Naive B cell (primary cell): Measurements from ENCODE around the gene TOMM6. TPM values are rescaled to one million over a fixed set of nuclear protein-coding genes. Genes with fewer than 3 reads are reported as not detected.

Experiments used
- ATAC-seq, 2 donors: fragments of 150-1000 bp; cut with Tn5 transposase; 2 replicates each; pipeline ENCODE4 v1.10.0; 2021; ENCODE audit warnings: low read depth in 2 of 2, mild to moderate bottlenecking in 2 of 2, moderate library complexity in 2 of 2
- DNase-seq: peaks from one replicate; pipeline ENCODE4 v3.0.0; 2022
- H3K27ac Mint-ChIP-seq, 6 donors: one replicate each; pipeline ENCODE4 v1.8.0; 2020 to 2022; ENCODE audit warnings: mild to moderate bottlenecking in 6 of 6, mixed read lengths in 6 of 6, moderate library complexity in 5 of 6, inconsistent platforms in 2 of 6
- H3K27me3 Mint-ChIP-seq, 3 donors: one replicate each; pipeline ENCODE4 v1.8.0; 2021 to 2022; ENCODE audit warnings: mixed read lengths in 3 of 3, mild to moderate bottlenecking in 1 of 3
- H3K36me3 Mint-ChIP-seq, 2 donors: one replicate each; pipeline ENCODE4 v1.8.0; 2020 to 2022; ENCODE audit warnings: mixed read lengths in 2 of 2, inconsistent platforms in 1 of 2, mild to moderate bottlenecking in 1 of 2
- H3K4me1 Mint-ChIP-seq, 3 donors: one replicate each; pipeline ENCODE4 v1.8.0; 2020 to 2022; ENCODE audit warnings: mixed read lengths in 3 of 3, inconsistent platforms in 1 of 3, mild to moderate bottlenecking in 1 of 3, moderate library complexity in 1 of 3
- H3K4me3 Mint-ChIP-seq, 8 donors: one replicate each; pipeline ENCODE4 v1.8.0; 2020 to 2022; ENCODE audit warnings: mild to moderate bottlenecking in 8 of 8, mixed read lengths in 8 of 8, moderate library complexity in 8 of 8, inconsistent platforms in 2 of 8
- H3K9me3 Mint-ChIP-seq, 7 donors: one replicate each; pipeline ENCODE4 v1.8.0; 2020 to 2022; ENCODE audit warnings: mixed read lengths in 7 of 7, mild to moderate bottlenecking in 5 of 7, inconsistent platforms in 2 of 7, moderate library complexity in 1 of 7
- polyA plus RNA-seq, 6 donors: library from polyadenylated mRNA; unstranded; fragments of 300-500 nt; fragmentation: Illumina TruSeq; gene quantifications; one replicate each; pipeline ENCODE4 v1.2.3, GENCODE V29; 2021; ENCODE audit warnings: low read depth in 6 of 6

Gene TOMM6
- polyA plus RNA-seq, 6 donors from 2014 or later, result 366 to 456 (median 377) TPM

- H3K27ac Mint-ChIP-seq, result no peak overlapping the region
- no peak for DNase-seq
- H3K27me3 Mint-ChIP-seq, result no peaks in the 10 kb centered on the region
- ATAC-seq, result no peak
- peaks cover 0 to 3% (median 0%) of the 10 kb centered on the region in 3 donors for H3K4me1 Mint-ChIP-seq
- no peaks in the 10 kb centered on the region for H3K9me3 Mint-ChIP-seq
- no peak overlapping the region for H3K4me3 Mint-ChIP-seq
- peaks cover 6 to 25% of the 10 kb centered on the region in 2 donors for H3K36me3 Mint-ChIP-seq
These were observed 17.0 kb upstream of the TOMM6 start for GRCh38 chr6:41770381-41771057.

GRCh38 chr6:41771058-41771983, 16.2 kb upstream of the TOMM6 start:
- ATAC-seq (no peak), DNase-seq (no peak)
- no peaks in the 10 kb centered on the region for H3K9me3 Mint-ChIP-seq
- H3K36me3 Mint-ChIP-seq, result peaks cover 6 to 25% of the 10 kb centered on the region in 2 donors
- H3K4me3 Mint-ChIP-seq, result no peak overlapping the region
- no peaks in the 10 kb centered on the region for H3K27me3 Mint-ChIP-seq
- H3K4me1 Mint-ChIP-seq, result peaks cover 0 to 3% (median 0%) of the 10 kb centered on the region in 3 donors
- H3K27ac Mint-ChIP-seq, result no peak overlapping the region

DNA sequence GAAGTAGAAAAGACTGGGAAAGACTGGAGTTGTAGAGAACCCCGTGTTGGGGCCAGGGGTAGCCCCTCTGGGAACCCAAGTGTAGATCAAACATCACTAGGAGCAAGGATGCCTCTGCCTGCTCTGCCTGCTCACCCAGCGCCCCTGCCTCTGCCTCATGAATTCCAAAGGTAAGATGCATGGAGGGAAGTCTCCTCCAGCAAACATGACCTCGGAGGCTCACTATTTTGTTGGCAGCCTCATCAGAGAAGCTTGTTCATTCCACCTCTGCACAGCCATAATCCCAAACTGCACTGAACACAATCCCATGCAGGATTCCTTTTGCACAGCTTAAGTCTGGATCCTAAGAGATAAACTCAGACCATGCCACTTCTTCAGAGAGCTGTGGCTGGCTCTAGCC, 12.7 kb upstream of the TOMM6 start:
- Mint-ChIP-seq H3K4me1 (peaks cover 7 to 12% (median 12%) of the 10 kb centered on the region in 3 donors), H3K36me3 (peaks cover 6 to 24% of the 10 kb centered on the region in 2 donors), H3K27me3 (no peaks in the 10 kb centered on the region), H3K27ac (peak overlapping the region in 1 of 6 donors; percentile 3), H3K4me3 (peak overlapping the region in 1 of 8 donors; percentile 62), H3K9me3 (no peaks in the 10 kb centered on the region)
- DNase-seq, result no peak
- ATAC-seq, result no peak

- Mint-ChIP-seq H3K27ac (peak overlapping the region in 1 of 6 donors; percentile 3), H3K36me3 (peaks cover 6 to 18% of the 10 kb centered on the region in 2 donors), H3K4me3 (peak overlapping the region in 1 of 8 donors; percentile 62), H3K4me1 (peaks cover 7 to 16% (median 14%) of the 10 kb centered on the region in 3 donors), H3K9me3 (no peaks in the 10 kb centered on the region), H3K27me3 (no peaks in the 10 kb centered on the region)
- DNase-seq (no peak), ATAC-seq (no peak)
These were observed 12.1 kb upstream of the TOMM6 start for GRCh38 chr6:41775293-41775882.

DNA sequence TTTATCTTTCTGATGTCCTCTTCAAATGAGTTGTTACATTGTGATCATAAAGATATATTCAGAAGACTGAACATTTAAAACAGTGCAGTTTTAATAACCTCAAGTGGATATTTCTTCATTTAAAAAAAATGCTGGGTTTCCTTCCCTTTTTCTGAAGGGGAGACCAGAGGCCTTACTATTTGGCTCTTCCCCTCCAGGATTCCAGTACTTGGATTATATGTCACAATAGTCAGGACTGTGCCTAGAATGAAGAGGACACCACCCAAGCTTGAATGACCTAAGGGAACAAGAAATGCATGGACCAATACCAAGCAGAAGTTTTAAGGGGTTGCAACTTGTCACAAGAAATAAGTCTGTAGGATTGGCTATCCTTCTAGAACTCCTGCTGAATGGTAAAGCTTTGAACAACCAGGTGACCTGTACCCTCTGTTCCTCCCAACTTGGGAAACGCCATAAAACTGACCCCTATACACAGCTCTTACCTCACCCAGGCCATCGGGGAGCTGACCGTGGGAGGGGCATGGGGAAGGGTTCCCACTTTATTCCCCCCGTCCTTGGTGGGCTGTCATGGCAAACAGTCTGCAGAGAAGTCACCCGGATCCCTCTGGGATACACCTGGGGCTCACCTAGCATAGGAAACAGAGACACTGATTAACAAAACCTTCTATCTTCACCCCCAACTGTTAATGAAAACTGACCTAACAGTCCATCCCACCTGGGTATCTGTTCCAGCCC, 9.8 kb upstream of the TOMM6 start:
- Mint-ChIP-seq H3K27me3 (no peaks in the 10 kb centered on the region), H3K4me1 (peaks cover 16 to 24% (median 22%) of the 10 kb centered on the region in 3 donors), H3K4me3 (peak overlapping the region in 5 of 8 donors; percentile 16 to 94 (median 90)), H3K36me3 (peaks cover 0 to 9% of the 10 kb centered on the region in 2 donors), H3K9me3 (no peaks in the 10 kb centered on the region), H3K27ac (no peak overlapping the region)
- DNase-seq (no peak), ATAC-seq (no peak)

- peaks cover 0 to 8% of the 10 kb centered on the region in 2 donors for H3K36me3 Mint-ChIP-seq
- H3K4me3 Mint-ChIP-seq, result peak overlapping the region; percentile 82 to 94 (median 90)
- ATAC-seq (no peak), DNase-seq (no peak)
- peaks cover 18 to 24% (median 22%) of the 10 kb centered on the region in 3 donors for H3K4me1 Mint-ChIP-seq
- H3K9me3 Mint-ChIP-seq, result no peaks in the 10 kb centered on the region
- H3K27me3 Mint-ChIP-seq, result no peaks in the 10 kb centered on the region
- peak overlapping the region in 2 of 6 donors; percentile 53 to 75 for H3K27ac Mint-ChIP-seq
These were observed 8.6 kb upstream of the TOMM6 start for GRCh38 chr6:41778895-41779294.

DNA sequence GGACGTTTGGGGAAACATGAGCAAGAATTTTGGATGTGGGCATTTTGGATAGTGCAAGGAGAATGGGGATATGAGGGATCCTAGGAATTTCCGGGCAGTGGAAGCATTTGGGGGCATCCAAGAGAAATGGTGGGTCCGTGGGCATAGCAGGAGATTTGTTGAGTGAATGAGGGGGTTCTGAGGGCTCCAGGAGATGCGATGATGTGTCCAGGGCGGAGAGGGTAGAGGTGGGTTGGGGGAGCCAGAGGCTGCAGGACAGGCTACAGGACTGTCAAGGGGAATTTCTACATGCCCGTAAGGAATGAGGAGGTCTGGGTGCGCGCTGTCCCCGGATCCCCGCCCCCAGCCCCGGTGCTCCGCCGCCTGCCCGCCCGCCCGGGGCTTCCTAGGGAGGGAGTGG, 8.2 kb upstream of the TOMM6 start:
- Mint-ChIP-seq H3K27me3 (no peaks in the 10 kb centered on the region), H3K4me1 (peaks cover 21 to 28% (median 21%) of the 10 kb centered on the region in 3 donors), H3K4me3 (peak overlapping the region; percentile 82 to 94 (median 90)), H3K36me3 (peaks cover 0 to 3% of the 10 kb centered on the region in 2 donors), H3K9me3 (no peaks in the 10 kb centered on the region), H3K27ac (peak overlapping the region in 5 of 6 donors; percentile 53 to 86 (median 81))
- DNase-seq (no peak), ATAC-seq (no peak)

- Mint-ChIP-seq H3K27me3 (no peaks in the 10 kb centered on the region), H3K36me3 (no peaks in the 10 kb centered on the region), H3K4me3 (peak within 1 kb of the TSS; percentile 88 to 95 (median 93)), H3K27ac (peak within 1 kb of the TSS; percentile 74 to 86 (median 80)), H3K4me1 (peaks cover 27 to 34% (median 27%) of the 10 kb centered on the region in 3 donors), H3K9me3 (no peaks in the 10 kb centered on the region)
- DNase-seq, result peak; percentile 99
- ATAC-seq, result peak; percentile 87 to 91
These were observed 7.5 kb upstream of the TOMM6 start, which contains the start of gene FRS3 for GRCh38 chr6:41779788-41780550. FRS3 (minus strand) TSS chr6:41779900; CDS start chr6:41776987, 2,913 bp downstream.

DNA sequence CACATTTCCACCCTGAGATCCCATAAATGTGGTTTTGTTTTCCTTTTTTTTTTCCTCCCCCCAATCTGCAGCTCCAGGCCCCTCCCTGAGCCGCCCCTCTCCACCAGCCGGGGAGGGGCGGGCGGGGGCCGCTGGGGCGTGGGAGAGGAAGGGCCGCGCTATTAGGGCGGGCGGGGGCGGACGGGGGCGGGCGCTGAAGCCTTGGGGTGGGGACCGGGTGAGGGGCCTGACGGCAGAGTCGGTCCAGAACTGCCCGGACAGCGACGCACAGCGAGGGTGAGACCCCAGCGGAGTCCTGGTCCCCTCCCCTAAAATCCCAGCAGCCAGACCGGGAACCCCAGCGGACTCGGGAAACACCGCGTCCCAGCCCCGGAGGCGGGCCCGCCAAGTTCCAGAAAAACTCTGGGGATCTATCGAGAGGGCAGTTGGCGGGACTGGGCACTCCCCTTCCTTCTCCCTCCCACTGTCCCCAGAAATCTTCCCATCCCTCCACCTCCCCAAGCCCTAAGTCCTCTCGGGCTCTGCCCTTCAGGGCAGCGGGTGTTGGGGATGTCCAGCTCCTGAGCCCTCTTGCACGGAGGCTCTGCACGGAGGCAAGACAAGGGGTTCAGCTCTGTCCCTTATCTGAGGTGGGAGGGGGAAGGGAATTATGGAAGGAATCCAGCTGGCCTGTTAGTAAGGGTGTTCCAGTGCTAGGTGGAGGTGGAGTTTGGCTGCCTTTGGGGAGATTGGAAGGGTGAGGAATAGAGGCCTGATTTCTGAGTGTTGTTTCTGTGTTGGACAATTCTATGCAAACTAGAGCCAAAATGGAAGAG, 6.7 kb upstream of the TOMM6 start, which contains the start of gene PRICKLE4:
Gene PRICKLE4, plus strand, starts transcription at position 232 of the 815 bp plus-strand sequence. CDS start 2,692 bp downstream, outside the sequence.
- H3K36me3 Mint-ChIP-seq, result no peaks in the 10 kb centered on the region
- ATAC-seq, result peak in 1 of 2 donors; percentile 2
- H3K4me1 Mint-ChIP-seq, result peaks cover 30 to 40% (median 31%) of the 10 kb centered on the region in 3 donors
- H3K27me3 Mint-ChIP-seq, result no peaks in the 10 kb centered on the region
- no peaks in the 10 kb centered on the region for H3K9me3 Mint-ChIP-seq
- peak within 1 kb of the TSS in 4 of 6 donors; percentile 74 to 83 (median 76) for H3K27ac Mint-ChIP-seq
- no peak for DNase-seq
- H3K4me3 Mint-ChIP-seq, result peak within 1 kb of the TSS; percentile 88 to 95 (median 93)

DNA sequence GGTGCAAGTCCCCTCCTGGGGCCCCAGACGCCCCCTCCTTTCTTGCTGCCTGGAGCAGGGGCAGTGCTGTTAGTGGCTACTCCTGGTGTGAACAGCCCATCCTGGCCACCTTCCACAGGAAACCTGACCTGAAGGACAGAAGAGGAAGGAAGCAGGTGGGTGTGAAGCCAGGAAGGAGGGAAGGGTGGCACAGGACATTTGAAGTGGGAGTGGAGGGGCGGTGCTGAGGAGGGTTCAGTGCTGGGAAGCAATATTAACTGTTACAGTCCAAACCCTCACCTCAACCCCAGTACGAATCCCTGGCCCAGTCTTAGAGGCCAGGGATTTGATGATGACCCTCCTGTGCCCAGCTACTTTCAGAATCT, 6.1 kb upstream of the TOMM6 start:
- H3K27me3 Mint-ChIP-seq, result no peaks in the 10 kb centered on the region
- no peak for DNase-seq
- no peak overlapping the region for H3K27ac Mint-ChIP-seq
- no peaks in the 10 kb centered on the region for H3K36me3 Mint-ChIP-seq
- peak overlapping the region; percentile 33 to 90 (median 71) for H3K4me3 Mint-ChIP-seq
- ATAC-seq, result no peak
- H3K9me3 Mint-ChIP-seq, result no peaks in the 10 kb centered on the region
- peaks cover 30 to 41% (median 31%) of the 10 kb centered on the region in 3 donors for H3K4me1 Mint-ChIP-seq

DNA sequence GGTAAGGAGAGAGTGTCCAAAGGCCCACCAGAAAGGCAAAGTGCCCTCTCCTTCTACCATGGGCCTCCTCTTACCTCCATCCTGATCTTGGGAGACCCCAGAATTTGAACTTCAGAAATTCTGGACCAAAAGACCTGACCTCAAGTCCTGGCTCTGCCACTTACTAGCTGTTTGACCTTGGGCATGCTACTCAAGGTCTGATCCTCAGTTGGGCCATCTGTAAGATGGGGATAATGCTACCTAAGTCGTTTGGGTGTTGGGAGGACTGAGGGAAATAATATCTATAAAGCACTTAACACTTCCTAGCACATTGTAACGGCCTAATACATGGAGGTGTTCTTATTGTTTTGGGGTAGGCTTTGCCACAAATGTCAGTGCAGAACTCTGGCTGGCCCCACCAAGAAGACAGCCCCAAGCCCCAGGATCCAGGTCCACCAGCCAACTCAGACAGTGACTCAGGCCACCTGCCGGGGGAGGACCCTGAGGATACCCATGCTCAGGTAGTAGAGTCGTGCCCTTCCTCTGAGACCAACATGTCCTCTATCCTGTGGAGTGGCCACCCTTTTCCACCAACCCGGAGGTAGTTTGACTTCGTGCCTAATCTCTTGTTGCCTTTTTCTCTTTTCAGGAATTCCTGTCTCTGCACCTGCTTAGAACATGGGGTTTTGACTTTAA, 4.3 kb upstream of the TOMM6 start:
- ATAC-seq, result no peak
- H3K4me1 Mint-ChIP-seq, result peaks cover 30 to 42% (median 40%) of the 10 kb centered on the region in 3 donors
- peak overlapping the region in 2 of 6 donors; percentile 56 to 70 for H3K27ac Mint-ChIP-seq
- H3K9me3 Mint-ChIP-seq, result no peaks in the 10 kb centered on the region
- peak overlapping the region in 2 of 8 donors; percentile 73 to 83 for H3K4me3 Mint-ChIP-seq
- no peaks in the 10 kb centered on the region for H3K27me3 Mint-ChIP-seq
- no peaks in the 10 kb centered on the region for H3K36me3 Mint-ChIP-seq
- no peak for DNase-seq
